ENCODE results near the gene STAG3.
A peak's percentile ranks its signal among the peaks of the same experiment; 100 is the strongest.

The STAG3 gene

GRCh38 chr7:100154651-100155491 is 22.8 kb upstream of the STAG3 start:
- no peak for DNase-seq

GRCh38 chr7:100155553-100156317 is 22.0 kb upstream of the STAG3 start:
- DNase-seq, result no peak

- no peak for DNase-seq
Observed at GRCh38 chr7:100156331-100157068, 21.2 kb upstream of the STAG3 start.

GRCh38 chr7:100157069-100157333 is 20.7 kb upstream of the STAG3 start:
- no peak for DNase-seq

GRCh38 chr7:100157334-100158228 is 20.1 kb upstream of the STAG3 start:
- peak; percentile 50 for DNase-seq

GRCh38 chr7:100158229-100159098 is 19.3 kb upstream of the STAG3 start, which contains the start of gene TRAPPC14:
Gene TRAPPC14, minus strand, starts transcription at chr7:100158723. Its CDS starts 224 bp downstream, at chr7:100158499.
- peak; percentile 93 for DNase-seq

GRCh38 chr7:100159099-100159623 is 18.6 kb upstream of the STAG3 start:
- no peak for DNase-seq

- no peak for DNase-seq
Observed at GRCh38 chr7:100160067-100160466, 17.7 kb upstream of the STAG3 start.

GRCh38 chr7:100163006-100163531 is 14.6 kb upstream of the STAG3 start:
- no peak for DNase-seq

GRCh38 chr7:100163871-100164270 is 13.8 kb upstream of the STAG3 start:
- no peak for DNase-seq

- no peak for DNase-seq
Observed at GRCh38 chr7:100166317-100166940, 11.3 kb upstream of the STAG3 start.

- DNase-seq, result no peak
Observed at GRCh38 chr7:100166970-100167911, 10.5 kb upstream of the STAG3 start.

GRCh38 chr7:100167912-100168323 is 9.8 kb upstream of the STAG3 start:
- peak; percentile 39 for DNase-seq

GRCh38 chr7:100169147-100169850 is 8.4 kb upstream of the STAG3 start:
- no peak for DNase-seq

- DNase-seq, result no peak
Observed at GRCh38 chr7:100170101-100170897, 7.4 kb upstream of the STAG3 start.

GRCh38 chr7:100171087-100171681 is 6.5 kb upstream of the STAG3 start:
- no peak for DNase-seq

- DNase-seq, result no peak
Observed at GRCh38 chr7:100171840-100172239, 5.9 kb upstream of the STAG3 start.

All from NCI-H82 (cell line).